Measurements from ENCODE around the gene SLC1A2.
"Not testable (repeated sequence)": the region's sequence is repeated elsewhere in the genome, so short reads cannot be mapped to it uniquely, and the experiment has no call there.

SLC1A2 gene

DNA sequence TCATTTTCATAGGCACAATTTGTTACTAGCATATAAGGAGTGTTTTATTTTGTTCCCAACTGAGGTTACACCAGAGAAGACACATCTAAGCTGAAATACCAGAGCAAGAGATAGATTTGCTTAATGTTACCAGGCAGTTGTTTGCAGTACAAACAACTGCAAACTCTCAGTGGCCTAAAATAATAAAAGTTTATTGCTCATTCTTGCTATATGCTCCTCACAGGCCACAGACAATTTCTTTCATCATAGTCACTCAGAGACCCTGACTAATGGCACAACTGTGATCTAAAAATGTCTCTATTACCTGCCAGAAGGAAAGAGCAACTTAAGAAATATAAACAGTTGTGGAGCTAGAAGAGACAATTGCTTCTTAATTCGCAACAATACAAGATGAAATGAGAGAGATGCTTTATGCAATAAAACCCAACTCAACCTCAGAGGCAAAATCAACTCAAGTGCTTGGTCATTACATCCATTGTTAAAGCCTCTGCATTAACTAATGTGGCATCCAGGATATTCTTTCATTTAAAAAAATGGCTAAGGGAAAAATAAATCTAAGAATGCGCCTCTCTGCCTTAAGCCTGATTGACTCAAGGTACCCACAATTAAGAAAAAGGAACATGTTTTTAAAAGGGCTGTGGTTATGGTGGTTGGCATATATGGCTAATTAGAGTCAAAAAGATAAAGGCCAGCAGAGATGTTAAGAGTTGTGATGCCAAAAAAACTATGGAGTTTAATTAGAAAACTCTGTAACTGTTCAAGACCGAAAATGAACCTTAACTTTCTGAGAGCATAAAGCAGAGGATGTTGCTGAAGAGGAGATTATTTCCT lies 176.7 kb downstream of the SLC1A2 start:
- DNase-seq (ENCODE audit: low read depth), result peak; percentile 72

DNA sequence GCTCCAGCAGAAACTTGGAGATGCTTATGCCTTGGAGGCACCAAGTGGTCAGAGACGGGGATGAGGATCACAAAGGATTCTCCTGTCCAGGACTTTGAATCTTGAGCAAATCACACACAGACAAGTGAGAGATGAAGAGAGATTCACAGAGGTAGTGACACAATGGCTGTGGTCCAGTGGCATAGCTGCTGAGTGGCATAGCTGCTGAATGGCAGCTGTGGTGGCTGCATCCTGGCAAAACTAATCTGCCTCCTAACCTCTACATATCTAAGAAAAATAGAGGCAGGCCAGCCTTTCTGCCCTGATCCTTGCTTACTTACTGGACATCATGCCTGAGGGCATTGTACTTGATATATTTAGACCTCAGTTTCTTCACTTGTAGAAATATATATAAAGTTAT lies 177.8 kb downstream of the SLC1A2 start:
- DNase-seq (ENCODE audit: low read depth), result no peak

DNA sequence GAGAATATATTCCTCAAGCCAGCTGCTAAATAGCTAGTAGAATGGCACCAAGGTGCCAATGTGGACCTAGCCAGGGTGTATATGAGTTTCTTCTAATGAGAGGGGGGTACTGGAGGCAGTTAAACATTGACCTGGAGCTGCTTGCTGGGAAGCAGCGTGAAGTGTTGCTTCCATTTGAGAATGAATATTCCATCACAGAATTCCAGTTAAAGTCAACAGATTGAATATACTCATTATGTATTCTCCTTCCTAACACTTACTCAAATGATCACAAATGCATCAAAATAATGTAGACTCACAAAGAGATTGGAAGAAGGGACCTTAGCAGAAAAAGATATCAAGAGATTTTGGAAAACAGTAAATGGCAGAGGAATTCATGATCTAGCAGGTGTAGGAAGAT lies 178.3 kb downstream of the SLC1A2 start:
- no peak for DNase-seq (ENCODE audit: low read depth)

DNA sequence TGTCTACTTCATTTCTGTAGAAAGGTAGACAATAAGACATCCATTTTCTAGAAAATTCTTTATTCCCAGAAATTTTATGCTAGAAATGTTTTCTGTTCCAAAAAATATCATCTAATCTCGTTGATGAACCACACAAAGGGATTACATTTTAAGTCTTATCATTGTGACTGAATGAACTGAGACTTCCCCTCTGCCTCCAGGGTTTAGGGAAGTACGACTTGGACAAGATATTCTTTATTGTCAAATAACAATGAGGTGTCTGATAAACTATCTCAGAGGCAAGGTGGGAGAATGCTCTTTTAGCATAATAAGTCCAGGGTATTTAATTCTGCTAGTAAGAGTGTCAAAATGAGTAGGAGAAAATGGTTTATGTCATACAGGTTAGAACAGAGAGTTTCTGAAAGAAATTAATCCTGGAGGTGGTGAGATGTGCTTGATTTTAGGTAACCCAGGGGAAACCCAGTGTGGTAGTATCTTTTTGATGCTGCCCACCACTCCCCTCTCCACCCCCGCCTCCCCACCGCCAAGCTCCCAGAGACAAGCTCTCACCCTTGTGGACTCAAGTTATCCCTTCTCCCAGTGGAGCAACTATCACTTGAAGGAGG lies 179.8 kb downstream of the SLC1A2 start:
- no peak for DNase-seq (ENCODE audit: low read depth)

DNA sequence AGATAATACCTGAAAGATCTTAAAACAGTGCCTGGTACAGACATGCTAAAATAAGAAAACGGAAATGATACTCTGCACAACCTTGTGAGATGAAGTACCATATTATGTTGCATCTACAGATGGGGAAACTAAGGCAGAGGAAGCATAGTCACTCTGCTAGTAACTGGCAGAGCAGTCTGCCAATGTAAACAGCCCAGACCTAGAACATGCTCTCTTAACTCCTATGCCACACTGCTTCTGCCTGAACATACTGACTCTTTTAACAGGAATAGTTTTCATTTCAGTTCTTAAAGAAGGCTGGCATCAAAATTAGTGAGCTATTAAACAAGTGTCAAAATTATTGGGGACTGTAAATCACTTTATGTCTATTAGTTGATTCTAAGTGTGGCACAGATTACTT lies 180.5 kb downstream of the SLC1A2 start:
- no peak for DNase-seq (ENCODE audit: low read depth)

DNA sequence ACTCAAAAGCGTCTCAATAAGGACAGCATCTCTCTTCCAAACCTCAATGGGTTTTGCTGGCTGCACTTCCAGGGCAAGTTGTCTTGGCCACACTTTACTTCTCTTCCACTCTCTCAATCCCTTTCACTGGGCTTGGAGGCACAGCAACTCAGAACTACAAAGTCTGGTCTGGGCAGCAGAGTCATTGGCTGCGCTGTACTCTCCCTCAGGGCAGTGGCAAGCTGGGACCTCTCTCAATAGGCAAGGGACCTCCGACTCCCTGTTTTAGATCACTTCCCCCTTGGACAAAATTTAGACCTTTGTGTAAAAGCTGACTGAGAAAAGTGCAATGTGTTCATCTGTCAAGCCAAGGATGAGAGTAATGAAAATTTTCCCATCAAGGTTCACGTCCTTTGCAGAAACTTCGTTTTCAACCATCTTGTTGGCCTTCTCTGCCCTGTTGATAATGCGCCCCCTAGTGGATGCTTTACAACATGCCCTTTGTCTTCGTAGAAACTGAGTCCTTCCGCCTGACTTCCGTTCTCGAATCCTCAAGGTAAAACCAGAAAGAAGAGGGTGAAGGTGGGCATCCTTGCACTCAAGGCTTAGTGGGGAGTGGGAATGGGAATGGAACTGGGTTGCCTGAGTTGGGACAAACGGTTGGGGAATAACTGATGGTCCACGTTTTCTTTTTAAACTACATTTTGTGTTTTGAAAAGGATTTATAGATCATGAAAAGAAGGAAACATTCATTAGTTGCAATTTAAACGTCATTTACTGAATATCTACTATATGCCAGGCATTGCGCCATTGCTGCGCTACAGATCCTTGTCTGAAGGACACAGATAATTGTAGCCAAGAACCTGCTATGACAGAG lies 181.3 kb downstream of the SLC1A2 start:
- no peak for DNase-seq (ENCODE audit: low read depth)

DNA sequence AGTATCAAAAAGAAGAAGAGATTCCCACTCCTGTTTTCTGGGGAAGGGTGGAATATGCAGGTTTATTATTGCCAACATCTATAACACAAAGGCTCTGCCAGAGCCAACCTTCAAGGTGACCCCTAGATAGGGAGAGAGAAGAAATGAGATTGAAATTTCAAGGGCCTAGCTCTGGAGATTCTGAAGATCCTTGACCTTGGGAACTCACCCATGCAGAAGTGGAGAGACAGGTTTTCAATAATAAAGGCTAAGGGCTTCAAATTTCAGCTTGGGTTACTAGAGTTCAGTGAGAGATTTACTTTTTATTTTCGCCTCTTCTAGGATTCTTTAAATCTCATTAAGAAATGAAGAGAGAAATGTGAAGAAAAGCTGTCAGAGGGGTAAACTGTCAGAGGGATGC lies 182.0 kb downstream of the SLC1A2 start:
- no peak for DNase-seq (ENCODE audit: low read depth)

DNA sequence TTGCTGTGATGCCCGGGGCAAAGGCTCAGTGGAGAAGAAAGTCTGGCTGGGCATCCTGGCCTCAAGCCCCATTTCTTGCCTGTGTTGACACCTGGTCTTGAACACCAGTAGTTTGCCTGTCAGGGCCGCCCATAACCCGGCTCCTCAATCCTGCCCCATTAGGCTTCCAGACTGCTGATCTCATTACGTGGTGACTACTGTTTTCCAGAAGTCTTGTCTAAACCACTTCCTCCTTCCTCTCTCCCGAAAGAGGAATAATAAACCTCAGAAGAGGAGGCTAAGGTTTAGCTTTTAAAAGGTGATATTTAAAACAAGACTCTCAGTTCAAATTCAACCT lies 182.7 kb downstream of the SLC1A2 start:
- peak; percentile 78 for DNase-seq (ENCODE audit: low read depth)

DNA sequence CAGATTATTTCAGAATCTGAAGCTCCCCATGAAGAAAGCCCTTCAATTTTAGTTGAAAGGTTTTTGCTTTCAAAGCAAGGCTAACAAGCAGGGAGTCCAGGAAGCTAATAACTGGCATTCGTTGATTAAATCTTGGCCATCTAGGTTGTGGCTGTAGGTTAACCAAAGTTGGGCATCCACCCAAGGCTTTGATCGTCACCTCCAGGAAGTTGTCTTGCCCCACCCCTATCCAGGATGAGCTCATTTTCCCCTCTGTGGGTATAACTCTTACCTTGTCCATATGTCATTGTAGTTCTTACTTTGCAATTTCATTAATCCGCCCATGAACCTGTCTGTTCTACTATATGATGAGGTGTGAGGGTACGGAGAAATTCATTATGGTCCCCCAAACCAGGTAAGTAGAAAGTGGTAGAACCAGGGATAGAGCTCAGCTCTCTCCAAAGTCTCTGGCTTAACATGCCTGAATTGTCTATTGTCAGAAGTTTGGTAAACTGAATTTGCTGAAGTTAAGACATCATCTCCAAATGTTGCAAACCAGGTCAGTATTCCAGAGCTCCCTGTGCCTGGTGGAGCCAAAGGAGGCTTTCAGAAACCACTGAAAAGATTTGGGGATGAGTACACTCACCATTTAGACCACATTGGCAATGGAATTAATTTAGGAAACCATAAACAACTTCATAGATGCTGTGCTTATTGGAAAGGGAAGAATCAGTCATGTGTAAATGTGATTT lies 183.3 kb downstream of the SLC1A2 start:
- DNase-seq (ENCODE audit: low read depth), result no peak

DNA sequence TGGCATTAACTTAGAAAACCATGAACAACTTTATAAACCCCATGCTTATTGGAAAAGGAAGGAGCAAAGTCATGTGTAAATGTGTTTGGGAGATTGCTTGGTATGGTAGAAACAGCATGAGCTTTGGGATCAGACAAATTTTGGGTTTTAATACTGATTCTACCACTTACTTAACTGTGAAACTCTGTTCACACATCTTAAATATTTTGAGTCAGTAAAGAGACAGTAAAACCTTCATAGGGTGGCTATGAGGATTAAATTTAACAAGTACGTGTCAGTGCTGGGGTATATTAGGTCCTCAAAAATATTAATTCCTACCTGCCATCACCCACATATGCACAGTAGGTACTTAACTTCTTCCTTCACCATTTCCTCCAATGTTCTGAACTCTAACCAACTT lies 183.9 kb downstream of the SLC1A2 start:
- no peak for DNase-seq (ENCODE audit: low read depth)

DNA sequence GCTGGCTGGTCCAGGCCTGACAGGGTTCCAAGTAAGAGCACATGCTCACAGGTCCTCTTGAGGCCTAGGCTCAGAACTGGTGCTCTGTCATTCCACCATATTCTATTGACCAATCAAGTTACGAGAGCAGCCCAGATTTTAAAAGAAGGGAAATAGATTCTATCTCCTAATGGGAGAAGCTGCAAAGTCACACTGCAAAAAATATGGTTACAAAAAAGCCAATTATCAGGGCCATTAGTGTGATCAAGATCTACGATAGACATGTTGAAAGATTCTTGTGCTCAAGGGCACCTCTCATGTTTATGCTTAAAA lies 184.2 kb downstream of the SLC1A2 start:
- no peak for DNase-seq (ENCODE audit: low read depth)

DNA sequence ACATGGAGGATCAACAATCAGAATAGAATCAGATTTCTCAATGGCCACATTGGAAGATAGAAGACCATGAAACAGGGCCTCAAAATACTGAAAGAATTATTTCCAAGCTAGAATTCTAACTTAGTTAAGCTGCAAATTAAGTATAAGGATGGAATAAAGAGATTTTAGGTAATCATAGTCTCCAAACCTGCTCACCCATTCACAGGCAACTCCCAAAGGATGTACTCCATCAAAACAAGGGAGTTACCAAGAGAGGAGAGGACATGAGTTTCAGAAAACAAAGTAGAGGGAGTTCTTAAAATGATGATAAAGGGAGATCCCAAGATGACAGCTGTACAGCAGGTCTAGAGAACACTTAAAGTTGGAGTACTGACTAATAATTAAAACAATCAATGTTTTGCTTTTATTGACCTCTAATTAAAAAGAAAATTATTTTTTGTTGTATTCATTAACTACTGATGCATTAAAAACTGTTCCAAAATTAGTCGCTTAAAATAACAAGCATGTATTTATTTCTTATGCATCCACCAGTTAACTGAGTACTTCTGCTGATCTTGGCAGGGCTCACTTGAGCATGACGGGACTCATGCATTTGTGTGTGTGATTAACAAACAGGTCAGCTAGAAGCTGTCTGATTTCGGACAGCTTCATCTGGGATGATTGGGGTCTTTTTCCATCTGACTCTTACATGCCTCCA lies 184.8 kb downstream of the SLC1A2 start:
- no peak for DNase-seq (ENCODE audit: low read depth)

DNA sequence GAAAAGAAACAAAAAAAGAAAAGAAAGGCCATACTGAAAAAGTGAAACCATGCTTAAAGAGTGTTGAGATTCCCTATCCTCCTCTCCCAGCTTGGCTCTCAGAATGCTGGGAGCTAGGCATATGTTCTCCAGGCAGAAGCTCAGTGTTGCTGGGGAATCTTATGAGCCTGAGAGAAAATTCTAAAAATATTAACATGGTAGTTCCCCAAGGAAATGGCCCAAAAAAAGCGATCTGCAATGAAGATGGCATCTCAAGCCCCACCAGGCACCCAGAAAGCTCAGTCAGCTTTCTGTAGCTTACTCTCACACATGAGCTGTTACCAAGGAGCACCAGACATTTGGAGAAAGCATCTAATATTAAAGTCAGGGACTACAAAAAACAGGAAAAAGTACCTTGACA lies 185.8 kb downstream of the SLC1A2 start:
- no peak for DNase-seq (ENCODE audit: low read depth)

DNA sequence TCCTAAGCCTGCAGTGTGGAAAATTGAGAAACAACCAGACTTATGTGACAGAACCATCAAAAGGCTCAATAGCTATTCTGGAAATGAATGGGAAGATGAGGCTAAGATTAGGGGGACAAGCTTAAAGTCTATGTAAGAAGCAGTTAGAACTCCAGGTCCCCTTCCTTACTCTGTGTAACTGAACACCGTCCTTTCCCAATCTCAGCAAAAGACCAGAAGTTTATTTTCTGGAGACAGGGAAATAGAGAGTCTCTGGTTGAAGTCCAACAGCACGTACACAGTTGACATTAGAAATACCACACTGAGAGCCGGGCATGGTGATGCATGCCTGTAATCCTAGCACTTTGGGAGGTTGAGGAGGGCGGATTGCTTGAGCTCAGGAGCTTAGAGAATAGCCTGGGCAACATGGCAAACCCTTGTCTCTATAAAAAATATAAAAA lies 186.4 kb downstream of the SLC1A2 start:
- peak; percentile 25 for DNase-seq (ENCODE audit: low read depth)

DNA sequence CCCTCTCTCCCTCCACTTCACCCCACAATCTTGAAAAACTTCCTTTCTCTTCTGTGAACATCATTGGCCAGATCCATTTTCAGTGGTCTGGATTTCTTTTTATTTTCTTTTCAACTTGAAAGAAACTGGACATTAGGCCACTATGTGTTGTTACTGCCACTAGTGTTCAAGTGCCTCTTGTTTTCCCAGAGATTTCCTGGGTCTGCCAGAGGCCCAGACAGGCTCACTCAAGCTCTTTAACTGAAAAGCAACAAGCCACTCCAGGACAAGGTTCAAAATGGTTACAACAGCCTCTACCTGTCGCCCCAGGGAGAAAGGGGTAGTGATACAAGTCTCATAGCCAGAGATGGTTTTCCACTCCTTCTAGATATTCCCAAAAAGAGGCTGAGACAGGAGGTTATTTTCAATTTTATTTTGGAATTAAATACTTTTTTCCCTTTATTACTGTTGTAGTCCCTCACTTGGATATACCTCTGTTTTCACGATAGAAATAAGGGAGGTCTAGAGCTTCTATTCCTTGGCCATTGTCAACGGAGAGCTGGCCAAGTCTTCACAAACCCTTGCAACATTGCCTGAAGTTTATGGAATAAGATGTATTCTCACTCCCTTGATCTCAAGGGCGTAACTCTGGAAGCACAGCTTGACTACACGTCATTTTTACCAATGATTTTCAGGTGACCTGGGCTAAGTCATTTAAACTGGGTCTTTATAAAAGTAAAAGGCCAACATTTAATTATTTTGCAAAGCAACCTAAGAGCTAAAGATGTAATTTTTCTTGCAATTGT lies 188.1 kb downstream of the SLC1A2 start:
- DNase-seq (ENCODE audit: low read depth), result no peak

DNA sequence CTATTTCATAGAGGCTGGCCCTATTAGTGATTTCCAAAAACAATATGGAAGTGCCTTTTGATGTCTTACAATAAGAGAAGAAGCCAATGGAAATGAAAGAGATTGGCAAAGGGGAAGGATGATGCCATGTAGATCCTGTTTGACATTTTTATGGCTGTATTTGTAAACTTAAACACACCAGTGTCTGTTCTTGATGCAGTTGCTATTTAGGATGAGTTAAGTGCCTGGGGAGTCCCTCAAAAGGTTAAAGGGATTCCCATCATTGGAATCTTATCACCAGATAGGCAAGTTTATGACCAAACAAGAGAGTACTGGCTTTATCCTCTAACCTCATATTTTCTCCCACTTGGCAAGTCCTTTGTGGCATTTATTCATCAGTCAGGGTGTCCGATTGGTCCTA lies 189.0 kb downstream of the SLC1A2 start:
- DNase-seq (ENCODE audit: low read depth), result no peak

DNA sequence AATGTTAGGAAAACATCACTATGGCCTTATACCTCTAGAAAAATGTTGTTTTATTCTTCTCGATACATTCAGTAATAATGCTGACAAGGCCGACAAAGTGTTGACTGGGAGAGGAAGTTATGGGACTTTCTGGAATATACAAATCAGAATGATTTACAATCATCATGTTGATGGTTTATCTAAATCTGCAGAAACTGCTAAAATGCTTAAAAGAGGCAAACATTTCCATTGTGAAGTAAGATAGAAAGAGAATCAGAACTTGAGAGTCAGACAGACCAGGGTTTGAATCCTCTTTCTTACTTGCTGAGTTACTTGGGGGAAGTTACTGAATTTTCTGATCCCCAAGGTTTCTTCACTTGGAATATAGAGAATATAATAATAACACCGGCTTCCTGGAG lies 191.0 kb downstream of the SLC1A2 start:
- DNase-seq (ENCODE audit: low read depth), result no peak

DNA sequence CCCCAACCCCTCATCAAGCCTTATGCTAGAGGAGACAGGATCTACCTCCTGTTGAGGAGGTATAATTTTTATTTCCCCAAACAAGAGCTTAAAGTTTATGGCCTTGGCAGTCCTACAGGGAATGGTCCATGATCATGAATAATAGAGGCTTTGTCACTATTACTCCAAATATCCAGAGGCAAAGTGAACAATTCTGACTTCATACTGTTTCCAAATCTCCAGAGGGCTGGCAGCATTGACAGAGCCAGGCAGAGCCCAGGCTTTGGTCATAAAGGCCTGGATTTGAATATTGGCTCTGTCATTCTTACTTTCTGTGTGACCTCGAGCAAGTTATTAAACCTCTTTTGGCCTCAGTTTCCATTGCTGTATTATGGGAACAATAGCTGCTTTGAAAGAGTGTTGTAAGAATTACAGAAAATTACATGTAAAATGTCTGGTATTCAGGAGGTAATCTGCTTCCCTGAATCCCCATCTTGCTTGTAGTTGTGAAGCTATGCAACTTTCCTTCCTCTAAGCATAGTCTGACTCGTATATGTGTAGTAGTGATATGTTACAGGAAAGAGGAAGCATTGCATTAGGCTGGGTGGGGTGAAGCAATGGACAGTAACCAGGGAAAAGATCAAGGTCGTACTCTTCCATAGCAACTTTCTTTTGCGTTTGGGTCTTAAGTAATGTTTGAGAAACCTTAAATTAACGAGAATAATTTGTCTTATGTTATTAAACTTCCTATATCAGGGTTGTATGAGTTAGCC lies 191.6 kb downstream of the SLC1A2 start:
- peak; percentile 39 for DNase-seq (ENCODE audit: low read depth)

DNA sequence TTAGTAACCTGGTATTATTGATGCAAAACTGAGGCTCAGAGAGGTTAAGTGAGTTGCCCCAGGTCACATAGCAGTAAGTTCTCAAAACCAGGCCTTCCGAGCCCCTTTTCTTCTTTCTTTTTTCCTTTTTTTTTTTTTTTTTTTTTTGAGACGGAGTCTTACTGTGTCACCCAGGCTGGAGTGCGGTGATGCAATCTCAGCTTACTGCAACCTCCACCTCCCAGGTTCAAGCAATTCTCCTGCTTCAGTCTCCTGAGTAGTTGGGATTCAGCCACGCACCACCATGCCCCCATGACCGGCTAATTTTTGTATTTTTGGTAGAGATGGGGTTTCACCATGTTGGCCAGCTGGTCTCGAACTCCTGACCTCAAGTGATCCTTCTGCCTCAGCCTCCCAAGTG lies 192.6 kb downstream of the SLC1A2 start:
- DNase-seq (ENCODE audit: low read depth), result not testable (repeated sequence)

DNA sequence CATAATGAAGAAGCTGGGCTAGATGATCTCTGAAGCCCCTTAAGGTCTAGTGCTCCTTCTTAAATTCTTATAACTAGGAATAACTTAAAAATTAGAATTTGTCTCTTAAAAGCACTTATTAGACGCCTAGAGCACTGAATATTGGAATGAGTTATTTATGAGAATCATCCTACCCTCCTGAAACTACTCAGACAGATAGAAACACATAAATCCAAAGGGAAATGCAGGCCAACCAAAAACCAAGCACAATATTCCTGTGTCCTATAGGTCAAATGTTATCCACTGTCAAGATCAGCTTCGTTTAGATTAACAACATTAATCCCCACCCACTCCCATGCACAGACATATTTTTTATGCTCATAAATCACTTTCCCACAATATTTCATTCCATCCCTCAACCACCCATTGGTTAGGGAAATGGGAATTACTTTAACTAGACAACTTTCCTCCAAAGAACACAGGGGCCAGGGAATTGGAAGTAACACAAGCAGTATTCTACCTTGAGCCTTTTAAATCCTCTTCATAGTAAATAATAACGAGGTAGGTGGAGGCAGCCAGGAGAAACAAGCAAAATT lies 193.3 kb downstream of the SLC1A2 start:
- no peak for DNase-seq (ENCODE audit: low read depth)

All from EH (cell line).